A549 (cell line): Measurements from ENCODE around the gene CPB2. TPM values are rescaled to one million over a fixed set of nuclear protein-coding genes. Genes with fewer than 3 reads are reported as not detected.

ENCODE experiments used
- ATAC-seq, 2 experiments: fragments of 200-7000 bp in 1 of 2; fragments of >200 bp in 1 of 2; cut with Nextera tagmentation in 1 of 2; cut with Tn5 transposase in 1 of 2; 3 replicates each; pipeline versions ENCODE4 v1.8.0 to v1.9.1; 2018 to 2020; ENCODE audit warnings: mild to moderate bottlenecking in 1 of 2, moderate library complexity in 1 of 2
- CTCF ChIA-PET: fragments of 300-600 bp; sonication (Branson Sonifier 250); formaldehyde crosslinking; extraction: SDS; loops from one replicate; lab custom pipeline; 2021; ENCODE audit warnings: antibody characterized with exemption, inconsistent platforms; lab: Yijun Ruan, JAX
- POLR2A ChIA-PET: fragments of 350-600 bp; formaldehyde crosslinking; extraction: SDS; loops from one replicate; lab custom pipeline; 2021; ENCODE audit warnings: antibody characterized with exemption, inconsistent platforms; lab: Yijun Ruan, JAX
- DNase-seq, 2 experiments: peaks; one replicate each; pipeline versions ENCODE4 v3.0.0 to v3.0.0-alpha.2; 2011 to 2016; ENCODE audit warnings: low read depth in 1 of 2, low spot score in 1 of 2
- FAIRE-seq: peaks from 2 replicates; lab custom pipeline; 2011; peaks lifted over from hg19 to GRCh38; lab: Jason Lieb, UNC
- H3K27ac ChIP-seq, 2 experiments: fragments of >200 bp; sonication (Bioruptor Twin); formaldehyde crosslinking; 3 replicates each; pipeline ENCODE4 v1.5.1; 2016 to 2017
- H3K4me1 ChIP-seq: fragments of >200 bp; sonication (Bioruptor Twin); formaldehyde crosslinking; 3 replicates; pipeline ENCODE4 v1.6.1; 2016
- H3K4me2 ChIP-seq: fragments of >200 bp; sonication (Bioruptor Twin); formaldehyde crosslinking; 3 replicates; pipeline ENCODE4 v1.6.1; 2016
- H3K4me3 ChIP-seq: fragments of >200 bp; sonication (Bioruptor Twin); formaldehyde crosslinking; 3 replicates; pipeline ENCODE4 v1.5.1; 2016
- H3K9me3 ChIP-seq: fragments of >200 bp; sonication (Bioruptor Twin); formaldehyde crosslinking; 3 replicates; pipeline ENCODE4 v1.6.1; 2016
- ATOH8 ChIP-seq: fragments of 250-450 bp; sonication (Bioruptor Pico); IDR thresholded peaks from 2 replicates; pipeline ENCODE4 v1.5.0; 2020; ENCODE audit warnings: low read depth, mild to moderate bottlenecking, moderate library complexity
- CBX2 ChIP-seq: fragments of 200-600 bp; sonication (generic); IDR thresholded peaks from 2 replicates; pipeline ENCODE4 v1.6.1; 2016; ENCODE audit warnings: low read depth, mild to moderate bottlenecking, borderline replicate concordance
- CEBPB ChIP-seq, 2 experiments: fragments of >200 bp in 1 of 2; sonication (Bioruptor Twin) in 1 of 2; formaldehyde crosslinking in 1 of 2; IDR thresholded peaks; 2 replicates each; pipeline ENCODE4 v1.6.1; 2012 to 2016
- CHD2 ChIP-seq: fragments of 150-350 bp; IDR thresholded peaks from 2 replicates; pipeline ENCODE4 v1.6.1; 2014; ENCODE audit warnings: low read length; ENCODE audit not compliant: partially characterized antibody
- EHF ChIP-seq: fragments of 250-450 bp; sonication (Bioruptor Pico); IDR thresholded peaks from 2 replicates; pipeline ENCODE4 v1.5.0; 2020; ENCODE audit warnings: mild to moderate bottlenecking
- EHMT2 ChIP-seq: fragments of 200-600 bp; sonication (generic); IDR thresholded peaks from 2 replicates; pipeline ENCODE4 v1.6.1; 2016; ENCODE audit warnings: antibody characterized with exemption, low read depth, mild to moderate bottlenecking, moderate library complexity
- ESRRA ChIP-seq: fragments of 150-350 bp; IDR thresholded peaks from 2 replicates; pipeline ENCODE4 v1.6.1; 2014; ENCODE audit warnings: mild to moderate bottlenecking, low read length, borderline replicate concordance
- FOSL2 ChIP-seq, 2 experiments: fragments of 450-650 bp in 1 of 2; fragments of >200 bp in 1 of 2; sonication (Bioruptor Twin) in 1 of 2; formaldehyde crosslinking; IDR thresholded peaks; 2 replicates each; pipeline versions ENCODE4 v1.5.0 to v1.6.1; 2016 to 2020; ENCODE audit warnings: mild to moderate bottlenecking in 1 of 2, moderate library complexity in 1 of 2
- HDAC2 ChIP-seq: fragments of 200-600 bp; sonication (generic); IDR thresholded peaks from 2 replicates; pipeline ENCODE4 v1.6.1; 2016
- HEYL ChIP-seq: fragments of 250-450 bp; sonication (Bioruptor Pico); IDR thresholded peaks from 2 replicates; pipeline ENCODE4 v1.8.0; 2021; ENCODE audit warnings: mild to moderate bottlenecking, moderate library complexity
- HOXB13 ChIP-seq: fragments of 250-450 bp; sonication (Bioruptor Pico); IDR thresholded peaks from 2 replicates; pipeline ENCODE4 v1.5.0; 2020; ENCODE audit warnings: low read depth, mild to moderate bottlenecking, moderate library complexity
- HOXB5 ChIP-seq: fragments of 250-450 bp; sonication (Bioruptor Pico); IDR thresholded peaks from 2 replicates; pipeline ENCODE4 v1.5.0; 2020; ENCODE audit warnings: mild to moderate bottlenecking, moderate library complexity
- JUNB ChIP-seq: fragments of >200 bp; sonication (Bioruptor Twin); formaldehyde crosslinking; IDR thresholded peaks from 2 replicates; pipeline ENCODE4 v1.6.1; 2016
- KDM5A ChIP-seq: fragments of 200-600 bp; sonication (generic); IDR thresholded peaks from 2 replicates; pipeline ENCODE4 v1.6.1; 2016; ENCODE audit warnings: antibody characterized with exemption, mild to moderate bottlenecking
- MAFK ChIP-seq: fragments of 450-650 bp; IDR thresholded peaks from 2 replicates; pipeline ENCODE4 v1.6.1; 2014; ENCODE audit not compliant: partially characterized antibody
- MAZ ChIP-seq: fragments of 150-350 bp; IDR thresholded peaks from 2 replicates; pipeline ENCODE4 v1.6.1; 2014; ENCODE audit warnings: antibody characterized with exemption, low read depth, low read length, borderline replicate concordance
- NFE2L2 ChIP-seq: fragments of 150-350 bp; conservative IDR thresholded peaks from 2 replicates; pipeline ENCODE4 v1.6.1; 2014; ENCODE audit warnings: low read length
- PBX3 ChIP-seq: IDR thresholded peaks from 2 replicates; pipeline ENCODE4 v1.6.1; 2012
- POLR2A ChIP-seq: IDR thresholded peaks from 2 replicates; pipeline ENCODE4 v1.6.1; 2012; ENCODE audit warnings: mild to moderate bottlenecking, low read length
- POLR2AphosphoS2 ChIP-seq: conservative IDR thresholded peaks from 2 replicates; pipeline ENCODE4 v1.6.1; 2012; ENCODE audit warnings: low read length, improper control_type of control experiment, inconsistent platforms
- RARB ChIP-seq: fragments of 250-450 bp; sonication (Bioruptor Pico); IDR thresholded peaks from 2 replicates; pipeline ENCODE4 v1.8.0; 2021; ENCODE audit warnings: mild to moderate bottlenecking, moderate library complexity
- RFX5 ChIP-seq: fragments of 450-650 bp; IDR thresholded peaks from 2 replicates; pipeline ENCODE4 v1.7.1; 2014; ENCODE audit warnings: antibody characterized with exemption, mild to moderate bottlenecking, moderate library complexity
- TFCP2L1 ChIP-seq: fragments of 250-450 bp; sonication (Bioruptor Pico); IDR thresholded peaks from 2 replicates; pipeline ENCODE4 v1.5.0; 2021; ENCODE audit warnings: mild to moderate bottlenecking
- ZFP36 ChIP-seq: fragments of 450-650 bp; IDR thresholded peaks from 2 replicates; pipeline ENCODE4 v1.6.1; 2014; ENCODE audit warnings: borderline replicate concordance; ENCODE audit not compliant: partially characterized antibody
- ZNF302 ChIP-seq: fragments of 250-450 bp; sonication (Bioruptor Pico); IDR thresholded peaks from 2 replicates; pipeline ENCODE4 v1.9.0; 2021; ENCODE audit warnings: inconsistent platforms, mild to moderate bottlenecking, moderate library complexity
- ZSCAN20 ChIP-seq: fragments of 250-450 bp; sonication (Bioruptor Pico); IDR thresholded peaks from 2 replicates; pipeline ENCODE4 v1.8.0; 2022; ENCODE audit warnings: mild to moderate bottlenecking, moderate library complexity
- WGBS: methylation state at CpG from one replicate; pipeline ENCODE4 v1.1.6; 2017; ENCODE audit errors: missing lambda C conversion rate; 5-methylcytosine and 5-hydroxymethylcytosine counted together
- polyA plus RNA-seq, 4 experiments: library from polyadenylated mRNA; depleted of rRNA in 3 of 4; stranded (reverse); fragments of >200 nt; fragmentation: RNase III in 1 of 4; extraction: RNeasy Plus Mini Kit Qiagen cat#74134 plus additional on column Dnase treatment in 1 of 4; gene quantifications; 2 replicates in 3 of 4; 3 replicates in 1 of 4; pipeline ENCODE4 v1.2.3, GENCODE V29; 2011 to 2017

Gene CPB2
- polyA plus RNA-seq, 2 of the 4 experiments (the other 2 are of a cell fraction) = 0.05 to 0.48 TPM

DNA sequence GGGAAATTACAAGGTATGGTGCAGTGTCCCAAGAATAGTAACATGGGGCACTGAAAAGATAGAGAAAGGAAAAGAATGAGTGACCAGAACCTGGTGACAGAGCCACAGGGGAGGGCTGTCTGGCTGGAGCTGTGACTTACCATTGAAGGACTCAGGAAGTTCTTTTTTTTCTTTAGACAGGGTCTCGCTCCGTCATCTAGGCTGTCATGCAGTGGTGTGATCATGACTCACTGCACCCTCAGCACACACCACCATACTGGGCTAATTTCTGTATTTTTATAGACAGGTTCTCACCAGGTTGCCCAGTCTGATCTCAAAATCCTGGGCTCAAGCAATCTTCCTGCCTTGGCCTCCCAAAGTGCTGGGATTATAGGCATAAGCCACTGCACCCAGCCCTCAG, 8.8 kb upstream of the CPB2 start:
- Histone ChIP-seq H3K4me1 (no peaks in the 10 kb centered on the region), H3K9me3 (no peaks in the 10 kb centered on the region), H3K4me2 (no peak overlapping the region), H3K27ac (no peak overlapping the region), H3K4me3 (no peak overlapping the region)
- CTCF ChIA-PET = interaction anchor here (0.5 kb wide), 1 partner anchor 309 kb away, joined by 3 read pairs; no protein-coding TSS in a partner anchor
- 53% methylated on average over 2 of the region's 2 CpGs for WGBS
- ATAC-seq (no peak), DNase-seq (no peak), FAIRE-seq (no peak)
- no peak for TF ChIP-seq TFCP2L1 (CRISPR knock-in tag)
- no peak for TF ChIP-seq EHMT2
- no peak for TF ChIP-seq HEYL (CRISPR knock-in tag)
- TF ChIP-seq HDAC2 = no peak
- TF ChIP-seq EHF (CRISPR knock-in tag) = no peak
- TF ChIP-seq HOXB5 (CRISPR knock-in tag) = no peak
- TF ChIP-seq FOSL2 (IDR thresholded peaks at IDR 0.05) = no peak
- no peak for TF ChIP-seq FOSL2 (CRISPR knock-in tag; IDR thresholded peaks at IDR 0.05)
- TF ChIP-seq HOXB13 = no peak
- no peak for TF ChIP-seq JUNB
- TF ChIP-seq RFX5 = no peak
- POLR2A ChIA-PET = no interaction called here

DNA sequence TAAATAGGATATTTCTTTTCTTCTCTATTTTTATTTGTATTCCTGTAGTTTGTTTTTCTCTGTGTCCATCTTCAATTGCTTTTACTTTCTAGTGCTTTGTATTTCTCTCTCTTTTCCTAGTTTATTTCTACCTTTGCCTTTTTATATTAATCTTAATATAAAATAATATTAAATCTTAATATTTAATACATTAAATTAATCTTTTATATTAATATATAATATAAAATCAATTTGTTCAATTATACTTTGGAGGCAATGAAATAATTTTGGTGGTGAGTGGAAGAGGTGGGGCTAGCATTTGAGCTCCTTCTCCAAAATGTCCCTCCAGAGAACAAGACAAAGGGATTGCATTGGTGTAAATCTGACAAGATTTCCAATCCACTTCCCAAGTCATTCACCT, 6.3 kb upstream of the CPB2 start:
- TF ChIP-seq CBX2 (no peak), ZSCAN20 (CRISPR knock-in tag) (no peak), POLR2AphosphoS2 (no peak), MAFK (no peak), ATOH8 (no peak), MAZ (no peak), ZFP36 (no peak), ESRRA (no peak), ZNF302 (CRISPR knock-in tag) (no peak), KDM5A (no peak), NFE2L2 (no peak), CEBPB (IDR thresholded peaks at IDR 0.05) (no peak)
- no peak for ATAC-seq
- no peaks in the 10 kb centered on the region for H3K9me3 ChIP-seq
- no peak overlapping the region for H3K4me3 ChIP-seq
- no peak for DNase-seq
- no peak overlapping the region for H3K27ac ChIP-seq
- CTCF ChIA-PET = no interaction called here
- H3K4me2 ChIP-seq = no peak overlapping the region
- POLR2A ChIA-PET = no interaction called here
- no peaks in the 10 kb centered on the region for H3K4me1 ChIP-seq
- FAIRE-seq = no peak

- Histone ChIP-seq H3K9me3 (no peaks in the 10 kb centered on the region), H3K4me3 (no peak overlapping the region), H3K27ac (no peak overlapping the region), H3K4me1 (0 out of 3 replicates have a peak, but pooled peaks cover 6% of the 10 kb centered on the region), H3K4me2 (no peak overlapping the region)
- ATAC-seq = no peak
- 49% methylated on average over 4 of the region's 4 CpGs for WGBS
- CTCF ChIA-PET = interaction anchor here (0.8 kb wide), 1 partner anchor 17 kb away, joined by 4 read pairs; no protein-coding TSS in a partner anchor
- no peak for DNase-seq
- POLR2A ChIA-PET = no interaction called here
- no peak for FAIRE-seq
- TF ChIP-seq PBX3 = no peak
- TF ChIP-seq POLR2A = no peak
- no peak for TF ChIP-seq RARB (CRISPR knock-in tag)
- TF ChIP-seq CHD2 = no peak
- no peak for TF ChIP-seq ZSCAN20 (CRISPR knock-in tag)
- TF ChIP-seq CBX2 = no peak
These were observed 4.6 kb upstream of the CPB2 start for GRCh38 chr13:46109451-46109850.
